NCI-H510A treated with DMSO at 0.1 percent for 48 hours (cell line): ENCODE results near the gene MIEF2.
A peak's percentile ranks its signal among the peaks of the same experiment; 100 is the strongest.

ENCODE experiments used
- DNase-seq: peaks from one replicate; lab custom pipeline; 2025; lab: John Stamatoyannopoulos, UW

MIEF2 gene

GRCh38 chr17:18256776-18257175, 3.7 kb upstream of the MIEF2 start:
- DNase-seq = no peak

- DNase-seq = no peak
Measured at GRCh38 chr17:18257268-18257981, 3.0 kb upstream of the MIEF2 start.

GRCh38 chr17:18257982-18258355, 2.5 kb upstream of the MIEF2 start:
- DNase-seq = peak; percentile 47

GRCh38 chr17:18258356-18259038, 2.0 kb upstream of the MIEF2 start, which contains the start of gene FLII:
Gene FLII, minus strand, starts transcription at chr17:18258738. Its CDS starts 48 bp downstream, at chr17:18258690.
- DNase-seq = peak; percentile 59

GRCh38 chr17:18259621-18260331, 686 bp upstream of the MIEF2 start:
- DNase-seq = no peak

- peak; percentile 15 for DNase-seq
Measured at GRCh38 chr17:18261146-18261515, 669 bp downstream of the MIEF2 start.

- no peak for DNase-seq
Measured at GRCh38 chr17:18261659-18262058, 1.2 kb downstream of the MIEF2 start.

- no peak for DNase-seq
Measured at GRCh38 chr17:18262111-18262510, 1.6 kb downstream of the MIEF2 start.

- DNase-seq = no peak
Measured at GRCh38 chr17:18262641-18263040, 2.2 kb downstream of the MIEF2 start.

- no peak for DNase-seq
Measured at GRCh38 chr17:18263885-18264682, 3.6 kb downstream of the MIEF2 start.

- no peak for DNase-seq
Measured at GRCh38 chr17:18267366-18267765, 6.9 kb downstream of the MIEF2 start.

- DNase-seq = no peak
Measured at GRCh38 chr17:18267927-18268711, 7.7 kb downstream of the MIEF2 start.

- no peak for DNase-seq
Measured at GRCh38 chr17:18270046-18270931, 9.8 kb downstream of the MIEF2 start.

GRCh38 chr17:18277076-18277475, 16.6 kb downstream of the MIEF2 start:
- no peak for DNase-seq

GRCh38 chr17:18278867-18279266, 18.4 kb downstream of the MIEF2 start:
- DNase-seq = no peak

GRCh38 chr17:18280249-18280648, 19.8 kb downstream of the MIEF2 start:
- DNase-seq = no peak

GRCh38 chr17:18280766-18281371, 20.4 kb downstream of the MIEF2 start:
- no peak for DNase-seq

- DNase-seq = no peak
Measured at GRCh38 chr17:18281788-18282187, 21.3 kb downstream of the MIEF2 start.

GRCh38 chr17:18285296-18285695, 24.8 kb downstream of the MIEF2 start:
- DNase-seq = no peak
